Glomerular visceral epithelial cell (primary cell): Measurements from ENCODE around the gene ARHGEF17.
"Not testable (repeated sequence)": the region's sequence is repeated elsewhere in the genome, so short reads cannot be mapped to it uniquely, and the experiment has no call there.

Source experiments
- DNase-seq: peaks from one replicate; pipeline ENCODE4 v3.0.0-alpha.2; 2016; ENCODE audit errors: extremely low spot score

The ARHGEF17 gene

GRCh38 chr11:73273222-73273895 lies 34.7 kb upstream of the ARHGEF17 start:
- DNase-seq, result no peak

- not testable (repeated sequence) for DNase-seq
Measured at GRCh38 chr11:73274191-73274590, 33.9 kb upstream of the ARHGEF17 start.

- DNase-seq, result no peak
Measured at GRCh38 chr11:73274722-73275380, 33.2 kb upstream of the ARHGEF17 start.

- DNase-seq, result no peak
Measured at GRCh38 chr11:73275381-73275750, 32.7 kb upstream of the ARHGEF17 start.

GRCh38 chr11:73277467-73277866 lies 30.6 kb upstream of the ARHGEF17 start:
- no peak for DNase-seq

GRCh38 chr11:73280626-73281025 lies 27.4 kb upstream of the ARHGEF17 start:
- peak; percentile 23 for DNase-seq

GRCh38 chr11:73281201-73281741 lies 26.8 kb upstream of the ARHGEF17 start:
- DNase-seq, result no peak

GRCh38 chr11:73281796-73282660 lies 26.0 kb upstream of the ARHGEF17 start:
- no peak for DNase-seq

GRCh38 chr11:73283276-73284000 lies 24.6 kb upstream of the ARHGEF17 start:
- no peak for DNase-seq

GRCh38 chr11:73284106-73284505 lies 24.0 kb upstream of the ARHGEF17 start:
- DNase-seq, result no peak

GRCh38 chr11:73285721-73286120 lies 22.4 kb upstream of the ARHGEF17 start:
- no peak for DNase-seq

- DNase-seq, result no peak
Measured at GRCh38 chr11:73286240-73286810, 21.8 kb upstream of the ARHGEF17 start.

GRCh38 chr11:73287400-73288101 lies 20.5 kb upstream of the ARHGEF17 start:
- no peak for DNase-seq

GRCh38 chr11:73288192-73288872 lies 19.7 kb upstream of the ARHGEF17 start:
- no peak for DNase-seq

- DNase-seq, result peak; percentile 92
Measured at GRCh38 chr11:73288873-73289707, 19.0 kb upstream of the ARHGEF17 start.

GRCh38 chr11:73290536-73290935 lies 17.5 kb upstream of the ARHGEF17 start:
- no peak for DNase-seq

GRCh38 chr11:73291196-73291595 lies 16.9 kb upstream of the ARHGEF17 start:
- DNase-seq, result no peak

GRCh38 chr11:73291781-73292524 lies 16.1 kb upstream of the ARHGEF17 start:
- no peak for DNase-seq

GRCh38 chr11:73292525-73292894 lies 15.6 kb upstream of the ARHGEF17 start:
- DNase-seq, result peak; percentile 34
